ENCODE data around the gene HEBP2.
A peak's percentile ranks its signal among the peaks of the same experiment; 100 is the strongest.

Gene HEBP2

GRCh38 chr6:138397128-138398122, 6.6 kb upstream of the HEBP2 start:
- DNase-seq = no peak

- no peak for DNase-seq
Observed at GRCh38 chr6:138400326-138400725, 3.7 kb upstream of the HEBP2 start.

GRCh38 chr6:138401960-138402837, 1.8 kb upstream of the HEBP2 start:
- no peak for DNase-seq

- DNase-seq = no peak
Observed at GRCh38 chr6:138402838-138403187, 1.2 kb upstream of the HEBP2 start.

- DNase-seq = peak; percentile 65
Observed at GRCh38 chr6:138403324-138403800, 661 bp upstream of the HEBP2 start.

- DNase-seq = no peak
Observed at GRCh38 chr6:138404666-138405337, 779 bp downstream of the HEBP2 start.

GRCh38 chr6:138405816-138406413, 1.9 kb downstream of the HEBP2 start:
- no peak for DNase-seq

- DNase-seq = no peak
Observed at GRCh38 chr6:138406443-138406842, 2.4 kb downstream of the HEBP2 start.

GRCh38 chr6:138410048-138410735, 6.2 kb downstream of the HEBP2 start:
- no peak for DNase-seq

GRCh38 chr6:138410972-138411880, 7.2 kb downstream of the HEBP2 start:
- DNase-seq = no peak

GRCh38 chr6:138415125-138415524, 11.1 kb downstream of the HEBP2 start:
- no peak for DNase-seq

GRCh38 chr6:138416206-138416605, 12.2 kb downstream of the HEBP2 start:
- DNase-seq = no peak

- peak; percentile 66 for DNase-seq
Observed at GRCh38 chr6:138417493-138418117, 13.6 kb downstream of the HEBP2 start.

GRCh38 chr6:138418118-138418742, 14.2 kb downstream of the HEBP2 start:
- no peak for DNase-seq

- DNase-seq = no peak
Observed at GRCh38 chr6:138419766-138420165, 15.7 kb downstream of the HEBP2 start.

GRCh38 chr6:138420356-138420755, 16.3 kb downstream of the HEBP2 start:
- no peak for DNase-seq

- no peak for DNase-seq
Observed at GRCh38 chr6:138421089-138421488, 17.1 kb downstream of the HEBP2 start.

- no peak for DNase-seq
Observed at GRCh38 chr6:138421608-138422007, 17.6 kb downstream of the HEBP2 start.

GRCh38 chr6:138422861-138423260, 18.8 kb downstream of the HEBP2 start:
- no peak for DNase-seq
